ENCODE data around the gene HOXB2. TPM values are rescaled to one million over a fixed set of nuclear protein-coding genes. Genes with fewer than 3 reads are reported as not detected.
A peak's percentile ranks its signal among the peaks of the same experiment; 100 is the strongest.

HOXB2 gene
- total RNA-seq, 1 experiment from 2014 or later, result 3.7 TPM

GRCh38 chr17:48553190-48553547 is 8.3 kb upstream of the HOXB2 start:
- H3K4me1 Mint-ChIP-seq, result peaks cover 42% of the 10 kb centered on the region
- ATAC-seq, result no peak
- H3K27ac Mint-ChIP-seq, result no peak overlapping the region
- ChIA-PET CTCF (no interaction called here), POLR2A (no interaction called here)
- no peaks in the 10 kb centered on the region for H3K36me3 Mint-ChIP-seq
- DNase-seq (ENCODE audit: low spot score), result no peak
- H3K9me3 Mint-ChIP-seq, result no peaks in the 10 kb centered on the region
- no peak overlapping the region for H3K4me3 Mint-ChIP-seq
- peaks cover 100% of the 10 kb centered on the region; the same call in 1 of the 2 replicates for H3K27me3 Mint-ChIP-seq (ENCODE audit: low read depth)
- no peak for TF ChIP-seq ZNF671 (CRISPR knock-in tag; IDR thresholded peaks at IDR 0.05)

DNA sequence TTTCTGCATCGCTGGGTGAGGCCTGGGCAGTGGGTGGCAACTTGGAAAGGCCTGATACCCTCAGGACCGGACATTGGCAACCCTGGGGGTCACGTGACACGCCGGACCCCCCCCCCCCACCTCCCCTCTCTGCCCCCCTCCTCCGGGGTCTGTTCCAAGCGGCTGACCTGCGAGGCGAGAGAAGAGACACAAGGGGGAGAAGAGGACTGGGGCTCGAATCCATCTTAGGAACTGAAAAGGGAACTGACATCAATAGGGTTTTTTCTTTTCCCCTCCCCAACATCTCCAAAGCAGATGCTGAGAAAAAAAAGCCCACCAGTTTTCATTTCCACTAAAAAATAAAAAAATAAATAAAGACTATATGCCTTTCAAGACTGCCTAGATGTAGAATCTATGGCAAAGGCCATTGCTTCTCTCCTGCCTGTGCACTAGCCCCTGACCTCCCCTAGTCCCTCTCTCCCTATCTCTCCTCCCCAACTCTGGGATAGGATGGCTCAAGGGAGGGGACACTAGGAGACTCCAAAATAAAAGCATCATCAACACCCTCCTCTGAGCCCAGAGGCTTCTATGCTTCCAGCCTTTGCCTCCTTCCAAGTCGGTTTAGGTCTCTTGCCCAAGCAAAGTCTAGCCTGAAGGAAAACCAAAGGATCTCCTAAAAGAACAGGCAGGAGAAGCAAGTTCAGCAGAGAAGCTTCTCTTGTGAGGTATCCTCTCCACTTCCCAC is 7.7 kb upstream of the HOXB2 start:
- POLR2A ChIA-PET, result interaction anchor here (0.6 to 0.9 kb wide), 2 partner anchors 26 to 33 kb away, joined by 3 read pairs; no protein-coding TSS in a partner anchor
- peaks cover 100% of the 10 kb centered on the region; the same call in 1 of the 2 replicates for H3K27me3 Mint-ChIP-seq (ENCODE audit: low read depth)
- no peaks in the 10 kb centered on the region for H3K36me3 Mint-ChIP-seq
- no peak overlapping the region for H3K27ac Mint-ChIP-seq
- H3K9me3 Mint-ChIP-seq, result no peaks in the 10 kb centered on the region
- H3K4me3 Mint-ChIP-seq, result no peak overlapping the region
- DNase-seq (ENCODE audit: low spot score), result no peak
- CTCF ChIA-PET, result interaction anchor here (0.6 to 2.7 kb wide), 4 partner anchors 24 to 84 kb away, joined by 5 to 11 read pairs (median 8); partner anchors contain the start of gene HOXB5
- H3K4me1 Mint-ChIP-seq, result peaks cover 47% of the 10 kb centered on the region
- TF ChIP-seq TP53 (CRISPR knock-in tag; IDR thresholded peaks at IDR 0.05), result no peak
- TF ChIP-seq, protein P1, sequence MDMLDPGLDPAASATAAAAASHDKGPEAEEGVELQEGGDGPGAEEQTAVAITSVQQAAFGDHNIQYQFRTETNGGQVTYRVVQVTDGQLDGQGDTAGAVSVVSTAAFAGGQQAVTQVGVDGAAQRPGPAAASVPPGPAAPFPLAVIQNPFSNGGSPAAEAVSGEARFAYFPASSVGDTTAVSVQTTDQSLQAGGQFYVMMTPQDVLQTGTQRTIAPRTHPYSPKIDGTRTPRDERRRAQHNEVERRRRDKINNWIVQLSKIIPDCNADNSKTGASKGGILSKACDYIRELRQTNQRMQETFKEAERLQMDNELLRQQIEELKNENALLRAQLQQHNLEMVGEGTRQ (CRISPR knock-in tag; IDR thresholded peaks at IDR 0.05), result peak; percentile 59; the same call in 1 of the 2 replicates
- ATAC-seq, result 0 out of 2 replicates have a peak, but pooled peaks have one; percentile 8

GRCh38 chr17:48551596-48552465 is 6.9 kb upstream of the HOXB2 start:
- Mint-ChIP-seq H3K4me1 (peaks cover 53% of the 10 kb centered on the region), H3K27me3 (ENCODE audit: low read depth) (peaks cover 100% of the 10 kb centered on the region; the same call in 1 of the 2 replicates), H3K27ac (no peak overlapping the region), H3K9me3 (no peaks in the 10 kb centered on the region), H3K4me3 (peak overlapping the region; percentile 39), H3K36me3 (no peaks in the 10 kb centered on the region)
- POLR2A ChIA-PET, result interaction anchor here (0.6 to 0.9 kb wide), 2 partner anchors 25 to 33 kb away, joined by 3 read pairs; no protein-coding TSS in a partner anchor
- CTCF ChIA-PET, result interaction anchor here (0.6 to 2.7 kb wide), 4 partner anchors 25 to 85 kb away, joined by 5 to 11 read pairs (median 8); partner anchors contain the start of gene HOXB5
- DNase-seq (ENCODE audit: low spot score) (no peak), ATAC-seq (peak; percentile 4; the same call in 1 of the 2 replicates)
- TF ChIP-seq ZNF219 (CRISPR knock-in tag; IDR thresholded peaks at IDR 0.05; ENCODE audit: borderline replicate concordance) (no peak), CTCF (IDR thresholded peaks at IDR 0.05) (no peak), ZNF423 (CRISPR knock-in tag; IDR thresholded peaks at IDR 0.05) (no peak), IRF2 (CRISPR knock-in tag; IDR thresholded peaks at IDR 0.05; ENCODE audit: borderline replicate concordance, low read depth) (no peak), PRRX2 (CRISPR knock-in tag; IDR thresholded peaks at IDR 0.05) (no peak)
- TF ChIP-seq, protein P2, sequence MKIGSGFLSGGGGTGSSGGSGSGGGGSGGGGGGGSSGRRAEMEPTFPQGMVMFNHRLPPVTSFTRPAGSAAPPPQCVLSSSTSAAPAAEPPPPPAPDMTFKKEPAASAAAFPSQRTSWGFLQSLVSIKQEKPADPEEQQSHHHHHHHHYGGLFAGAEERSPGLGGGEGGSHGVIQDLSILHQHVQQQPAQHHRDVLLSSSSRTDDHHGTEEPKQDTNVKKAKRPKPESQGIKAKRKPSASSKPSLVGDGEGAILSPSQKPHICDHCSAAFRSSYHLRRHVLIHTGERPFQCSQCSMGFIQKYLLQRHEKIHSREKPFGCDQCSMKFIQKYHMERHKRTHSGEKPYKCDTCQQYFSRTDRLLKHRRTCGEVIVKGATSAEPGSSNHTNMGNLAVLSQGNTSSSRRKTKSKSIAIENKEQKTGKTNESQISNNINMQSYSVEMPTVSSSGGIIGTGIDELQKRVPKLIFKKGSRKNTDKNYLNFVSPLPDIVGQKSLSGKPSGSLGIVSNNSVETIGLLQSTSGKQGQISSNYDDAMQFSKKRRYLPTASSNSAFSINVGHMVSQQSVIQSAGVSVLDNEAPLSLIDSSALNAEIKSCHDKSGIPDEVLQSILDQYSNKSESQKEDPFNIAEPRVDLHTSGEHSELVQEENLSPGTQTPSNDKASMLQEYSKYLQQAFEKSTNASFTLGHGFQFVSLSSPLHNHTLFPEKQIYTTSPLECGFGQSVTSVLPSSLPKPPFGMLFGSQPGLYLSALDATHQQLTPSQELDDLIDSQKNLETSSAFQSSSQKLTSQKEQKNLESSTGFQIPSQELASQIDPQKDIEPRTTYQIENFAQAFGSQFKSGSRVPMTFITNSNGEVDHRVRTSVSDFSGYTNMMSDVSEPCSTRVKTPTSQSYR (CRISPR knock-in tag; IDR thresholded peaks at IDR 0.05), result no peak

- ChIA-PET CTCF (interaction anchor here (0.9 to 2.7 kb wide), 5 partner anchors 18 to 85 kb away, joined by 3 to 11 read pairs (median 6); partner anchors contain the start of gene HOXB5), POLR2A (interaction anchor here (0.9 kb wide), 1 partner anchor 25 kb away, joined by 3 read pairs; no protein-coding TSS in a partner anchor)
- ATAC-seq, result no peak
Measured at GRCh38 chr17:48551214-48551555, 6.3 kb upstream of the HOXB2 start.

More at GRCh38 chr17:48551214-48551555, 6.3 kb upstream of the HOXB2 start:
- Mint-ChIP-seq H3K27me3 (ENCODE audit: low read depth) (peaks cover 100% of the 10 kb centered on the region; the same call in 1 of the 2 replicates), H3K36me3 (no peaks in the 10 kb centered on the region), H3K9me3 (no peaks in the 10 kb centered on the region), H3K4me3 (no peak overlapping the region), H3K4me1 (peaks cover 60% of the 10 kb centered on the region), H3K27ac (no peak overlapping the region)
- no peak for DNase-seq (ENCODE audit: low spot score)
- no peak for TF ChIP-seq ZNF423 (CRISPR knock-in tag; IDR thresholded peaks at IDR 0.05)
- no peak for TF ChIP-seq PREB (CRISPR knock-in tag; IDR thresholded peaks at IDR 0.05; ENCODE audit: borderline replicate concordance)
- TF ChIP-seq E2F4 (CRISPR knock-in tag; IDR thresholded peaks at IDR 0.05; ENCODE audit: borderline replicate concordance, low read depth), result no peak
- no peak for TF ChIP-seq ZNF219 (CRISPR knock-in tag; IDR thresholded peaks at IDR 0.05; ENCODE audit: borderline replicate concordance)
- TF ChIP-seq NFATC4 (CRISPR knock-in tag; IDR thresholded peaks at IDR 0.05), result no peak
- TF ChIP-seq MYBL2 (CRISPR knock-in tag; IDR thresholded peaks at IDR 0.05), result no peak

Measured in WTC11 (cell line).